ENCODE results near the gene LTBP3.
"Not testable (repeated sequence)": the region's sequence is repeated elsewhere in the genome, so short reads cannot be mapped to it uniquely, and the experiment has no call there.

The LTBP3 gene

GRCh38 chr11:65521777-65522521 is 36.2 kb downstream of the LTBP3 start:
- not testable (repeated sequence) for H3K36me3 ChIP-seq (ENCODE audit: insufficient read depth, low read length); H3K27me3 ChIP-seq (ENCODE audit: insufficient read depth, low read length); H3K27ac ChIP-seq (ENCODE audit: low read depth, low read length); H2AFZ ChIP-seq (ENCODE audit: low read length, unreplicated experiment); H3K4me3 ChIP-seq (ENCODE audit: low read depth, low read length)
- Histone ChIP-seq H3K4me1 (ENCODE audit: control insufficient read depth, insufficient read depth, low read length, unreplicated experiment) (peaks cover 16% of the 10 kb centered on the region), H3K79me2 (ENCODE audit: control insufficient read depth, insufficient read depth, low read length, unreplicated experiment) (peaks cover 22% of the 10 kb centered on the region)

GRCh38 chr11:65518941-65519549 is 39.1 kb downstream of the LTBP3 start:
- H2AFZ ChIP-seq (ENCODE audit: low read length, unreplicated experiment): not testable (repeated sequence)

GRCh38 chr11:65516135-65516968 is 41.8 kb downstream of the LTBP3 start:
- Histone ChIP-seq H3K79me2 (ENCODE audit: control insufficient read depth, insufficient read depth, low read length, unreplicated experiment) (no peaks in the 10 kb centered on the region), H2AFZ (ENCODE audit: low read length, unreplicated experiment) (no peak overlapping the region), H3K4me1 (ENCODE audit: control insufficient read depth, insufficient read depth, low read length, unreplicated experiment) (no peaks in the 10 kb centered on the region), H3K27ac (ENCODE audit: low read depth, low read length) (no peak overlapping the region), H3K4me3 (ENCODE audit: low read depth, low read length) (no peak overlapping the region), H3K27me3 (ENCODE audit: insufficient read depth, low read length) (no peaks in the 10 kb centered on the region), H3K36me3 (ENCODE audit: insufficient read depth, low read length) (no peaks in the 10 kb centered on the region)

More at GRCh38 chr11:65518941-65519549, 39.1 kb downstream of the LTBP3 start:
- H3K36me3 ChIP-seq (ENCODE audit: insufficient read depth, low read length); H3K4me3 ChIP-seq (ENCODE audit: low read depth, low read length); H3K79me2 ChIP-seq (ENCODE audit: control insufficient read depth, insufficient read depth, low read length, unreplicated experiment); H3K27ac ChIP-seq (ENCODE audit: low read depth, low read length); H3K27me3 ChIP-seq (ENCODE audit: insufficient read depth, low read length); H3K4me1 ChIP-seq (ENCODE audit: control insufficient read depth, insufficient read depth, low read length, unreplicated experiment): not testable (repeated sequence)

GRCh38 chr11:65512311-65512710 is 45.8 kb downstream of the LTBP3 start:
- H3K27ac ChIP-seq (ENCODE audit: low read depth, low read length); H3K4me3 ChIP-seq (ENCODE audit: low read depth, low read length); H2AFZ ChIP-seq (ENCODE audit: low read length, unreplicated experiment); H3K36me3 ChIP-seq (ENCODE audit: insufficient read depth, low read length); H3K79me2 ChIP-seq (ENCODE audit: control insufficient read depth, insufficient read depth, low read length, unreplicated experiment); H3K27me3 ChIP-seq (ENCODE audit: insufficient read depth, low read length); H3K4me1 ChIP-seq (ENCODE audit: control insufficient read depth, insufficient read depth, low read length, unreplicated experiment): not testable (repeated sequence)

DNA sequence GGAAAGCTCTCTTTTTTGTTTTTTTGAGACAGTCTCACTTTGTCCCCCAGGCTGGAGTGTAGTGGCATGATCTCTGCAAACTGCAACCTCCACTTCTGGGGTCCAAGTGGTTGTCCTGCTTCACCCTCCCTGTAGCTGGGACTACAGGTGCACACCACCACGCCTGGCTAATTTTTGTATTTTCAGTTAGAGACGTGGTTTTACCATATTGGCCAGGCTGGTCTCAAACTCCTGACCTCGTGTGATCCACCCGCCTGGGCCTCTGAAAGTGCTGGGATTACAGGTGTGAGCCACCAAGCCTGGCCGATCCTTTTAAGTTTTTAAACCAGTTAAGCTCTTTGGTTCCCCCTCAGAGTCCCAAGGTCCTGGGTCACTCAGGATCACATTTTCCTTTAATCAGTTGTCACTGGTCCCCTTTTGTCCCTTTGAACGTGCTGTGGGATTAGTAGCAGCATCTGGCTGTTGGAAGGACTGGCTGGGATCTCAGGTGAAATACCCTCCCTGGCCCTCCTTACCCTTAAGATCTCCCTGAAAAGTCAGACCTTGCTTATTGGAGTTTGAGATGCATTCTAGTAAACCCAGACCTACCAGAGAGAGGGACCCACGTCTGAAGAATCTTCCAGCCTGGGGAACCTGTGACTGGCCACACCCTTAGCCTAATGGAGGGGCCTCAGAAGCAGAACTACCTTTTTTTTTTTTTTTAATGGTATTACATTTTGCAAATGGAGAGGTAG is 51.2 kb downstream of the LTBP3 start:
- peaks cover 3% of the 10 kb centered on the region for H3K4me1 ChIP-seq (ENCODE audit: control insufficient read depth, insufficient read depth, low read length, unreplicated experiment)
- H3K36me3 ChIP-seq (ENCODE audit: insufficient read depth, low read length): peaks cover 45% of the 10 kb centered on the region
- H3K4me3 ChIP-seq (ENCODE audit: low read depth, low read length): peak overlapping the region; percentile 98
- H3K27me3 ChIP-seq (ENCODE audit: insufficient read depth, low read length): no peaks in the 10 kb centered on the region
- H3K79me2 ChIP-seq (ENCODE audit: control insufficient read depth, insufficient read depth, low read length, unreplicated experiment): peaks cover 46% of the 10 kb centered on the region
- no peak overlapping the region for H2AFZ ChIP-seq (ENCODE audit: low read length, unreplicated experiment)
- peak overlapping the region; percentile 99 for H3K27ac ChIP-seq (ENCODE audit: low read depth, low read length)

DNA sequence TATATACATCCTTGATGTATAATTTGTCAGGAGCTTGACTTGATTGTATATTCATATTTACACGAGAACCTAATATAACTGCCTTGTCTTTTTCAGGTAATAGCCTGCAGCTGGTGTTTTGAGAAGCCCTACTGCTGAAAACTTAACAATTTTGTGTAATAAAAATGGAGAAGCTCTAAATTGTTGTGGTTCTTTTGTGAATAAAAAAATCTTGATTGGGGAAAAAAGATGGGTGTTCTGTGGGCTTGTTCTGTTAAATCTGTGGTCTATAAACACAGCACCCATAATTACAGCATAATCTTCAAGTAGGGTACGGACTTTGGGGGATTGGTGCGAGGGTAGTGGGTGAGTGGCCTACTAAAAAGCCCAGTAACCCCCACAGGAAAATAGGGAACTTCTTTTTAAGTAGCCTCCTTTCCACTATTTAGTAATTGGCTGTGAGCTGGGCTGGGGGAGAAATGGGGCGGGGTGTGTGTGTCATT is 51.8 kb downstream of the LTBP3 start:
- Histone ChIP-seq H3K4me1 (ENCODE audit: control insufficient read depth, insufficient read depth, low read length, unreplicated experiment) (peaks cover 3% of the 10 kb centered on the region), H3K27ac (ENCODE audit: low read depth, low read length) (peak overlapping the region; percentile 99), H3K36me3 (ENCODE audit: insufficient read depth, low read length) (peaks cover 52% of the 10 kb centered on the region), H3K4me3 (ENCODE audit: low read depth, low read length) (peak overlapping the region; percentile 98), H3K79me2 (ENCODE audit: control insufficient read depth, insufficient read depth, low read length, unreplicated experiment) (peaks cover 52% of the 10 kb centered on the region), H3K27me3 (ENCODE audit: insufficient read depth, low read length) (no peaks in the 10 kb centered on the region), H2AFZ (ENCODE audit: low read length, unreplicated experiment) (no peak overlapping the region)

DNA sequence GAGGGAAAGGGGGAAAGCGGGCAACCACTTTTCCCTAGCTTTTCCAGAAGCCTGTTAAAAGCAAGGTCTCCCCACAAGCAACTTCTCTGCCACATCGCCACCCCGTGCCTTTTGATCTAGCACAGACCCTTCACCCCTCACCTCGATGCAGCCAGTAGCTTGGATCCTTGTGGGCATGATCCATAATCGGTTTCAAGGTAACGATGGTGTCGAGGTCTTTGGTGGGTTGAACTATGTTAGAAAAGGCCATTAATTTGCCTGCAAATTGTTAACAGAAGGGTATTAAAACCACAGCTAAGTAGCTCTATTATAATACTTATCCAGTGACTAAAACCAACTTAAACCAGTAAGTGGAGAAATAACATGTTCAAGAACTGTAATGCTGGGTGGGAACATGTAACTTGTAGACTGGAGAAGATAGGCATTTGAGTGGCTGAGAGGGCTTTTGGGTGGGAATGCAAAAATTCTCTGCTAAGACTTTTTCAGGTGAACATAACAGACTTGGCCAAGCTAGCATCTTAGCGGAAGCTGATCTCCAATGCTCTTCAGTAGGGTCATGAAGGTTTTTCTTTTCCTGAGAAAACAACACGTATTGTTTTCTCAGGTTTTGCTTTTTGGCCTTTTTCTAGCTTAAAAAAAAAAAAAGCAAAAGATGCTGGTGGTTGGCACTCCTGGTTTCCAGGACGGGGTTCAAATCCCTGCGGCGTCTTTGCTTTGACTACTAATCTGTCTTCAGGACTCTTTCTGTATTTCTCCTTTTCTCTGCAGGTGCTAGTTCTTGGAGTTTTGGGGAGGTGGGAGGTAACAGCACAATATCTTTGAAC is 52.5 kb downstream of the LTBP3 start:
- Histone ChIP-seq H3K27ac (ENCODE audit: low read depth, low read length) (peak overlapping the region; percentile 99), H3K4me1 (ENCODE audit: control insufficient read depth, insufficient read depth, low read length, unreplicated experiment) (peaks cover 3% of the 10 kb centered on the region), H3K4me3 (ENCODE audit: low read depth, low read length) (peak overlapping the region; percentile 98)

GRCh38 chr11:65504674-65505465 is 53.3 kb downstream of the LTBP3 start:
- Histone ChIP-seq H2AFZ (ENCODE audit: low read length, unreplicated experiment) (no peak overlapping the region), H3K36me3 (ENCODE audit: insufficient read depth, low read length) (peaks cover 66% of the 10 kb centered on the region), H3K4me3 (ENCODE audit: low read depth, low read length) (peak overlapping the region; percentile 98), H3K79me2 (ENCODE audit: control insufficient read depth, insufficient read depth, low read length, unreplicated experiment) (peaks cover 67% of the 10 kb centered on the region), H3K4me1 (ENCODE audit: control insufficient read depth, insufficient read depth, low read length, unreplicated experiment) (peaks cover 3% of the 10 kb centered on the region), H3K27me3 (ENCODE audit: insufficient read depth, low read length) (no peaks in the 10 kb centered on the region), H3K27ac (ENCODE audit: low read depth, low read length) (peak overlapping the region; percentile 99)

More for the DNA sequence above, 52.5 kb downstream of the LTBP3 start:
- Histone ChIP-seq H3K36me3 (ENCODE audit: insufficient read depth, low read length) (peaks cover 58% of the 10 kb centered on the region), H3K79me2 (ENCODE audit: control insufficient read depth, insufficient read depth, low read length, unreplicated experiment) (peaks cover 59% of the 10 kb centered on the region), H3K27me3 (ENCODE audit: insufficient read depth, low read length) (no peaks in the 10 kb centered on the region), H2AFZ (ENCODE audit: low read length, unreplicated experiment) (no peak overlapping the region)

DNA sequence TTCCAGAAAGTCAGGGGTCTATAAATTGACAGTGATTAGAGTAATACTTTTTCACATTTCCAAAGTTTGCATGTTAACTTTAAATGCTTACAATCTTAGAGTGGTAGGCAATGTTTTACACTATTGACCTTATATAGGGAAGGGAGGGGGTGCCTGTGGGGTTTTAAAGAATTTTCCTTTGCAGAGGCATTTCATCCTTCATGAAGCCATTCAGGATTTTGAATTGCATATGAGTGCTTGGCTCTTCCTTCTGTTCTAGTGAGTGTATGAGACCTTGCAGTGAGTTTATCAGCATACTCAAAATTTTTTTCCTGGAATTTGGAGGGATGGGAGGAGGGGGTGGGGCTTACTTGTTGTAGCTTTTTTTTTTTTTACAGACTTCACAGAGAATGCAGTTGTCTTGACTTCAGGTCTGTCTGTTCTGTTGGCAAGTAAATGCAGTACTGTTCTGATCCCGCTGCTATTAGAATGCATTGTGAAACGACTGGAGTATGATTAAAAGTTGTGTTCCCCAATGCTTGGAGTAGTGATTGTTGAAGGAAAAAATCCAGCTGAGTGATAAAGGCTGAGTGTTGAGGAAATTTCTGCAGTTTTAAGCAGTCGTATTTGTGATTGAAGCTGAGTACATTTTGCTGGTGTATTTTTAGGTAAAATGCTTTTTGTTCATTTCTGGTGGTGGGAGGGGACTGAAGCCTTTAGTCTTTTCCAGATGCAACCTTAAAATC is 54.0 kb downstream of the LTBP3 start:
- Histone ChIP-seq H2AFZ (ENCODE audit: low read length, unreplicated experiment) (no peak overlapping the region), H3K4me1 (ENCODE audit: control insufficient read depth, insufficient read depth, low read length, unreplicated experiment) (peaks cover 3% of the 10 kb centered on the region), H3K36me3 (ENCODE audit: insufficient read depth, low read length) (peaks cover 74% of the 10 kb centered on the region), H3K79me2 (ENCODE audit: control insufficient read depth, insufficient read depth, low read length, unreplicated experiment) (peaks cover 75% of the 10 kb centered on the region), H3K27me3 (ENCODE audit: insufficient read depth, low read length) (no peaks in the 10 kb centered on the region), H3K27ac (ENCODE audit: low read depth, low read length) (peak overlapping the region; percentile 99), H3K4me3 (ENCODE audit: low read depth, low read length) (peak overlapping the region; percentile 98)

Data from ACC112 (cell line).